Activated CD4-positive, CD25-positive, alpha-beta regulatory T cell treated with anti-CD3 and anti-CD28 coated beads, Interleukin-2, amount 50 U/mL, for 16 hours (primary cell): ENCODE data around the gene CGB3.
"Not testable (repeated sequence)": the region's sequence is repeated elsewhere in the genome, so short reads cannot be mapped to it uniquely, and the experiment has no call there.

Experiments used
- DNase-seq: peaks from one replicate; pipeline ENCODE4 v3.0.0-alpha.2; 2020; ENCODE audit warnings: low read depth, low spot score

The CGB3 gene

DNA sequence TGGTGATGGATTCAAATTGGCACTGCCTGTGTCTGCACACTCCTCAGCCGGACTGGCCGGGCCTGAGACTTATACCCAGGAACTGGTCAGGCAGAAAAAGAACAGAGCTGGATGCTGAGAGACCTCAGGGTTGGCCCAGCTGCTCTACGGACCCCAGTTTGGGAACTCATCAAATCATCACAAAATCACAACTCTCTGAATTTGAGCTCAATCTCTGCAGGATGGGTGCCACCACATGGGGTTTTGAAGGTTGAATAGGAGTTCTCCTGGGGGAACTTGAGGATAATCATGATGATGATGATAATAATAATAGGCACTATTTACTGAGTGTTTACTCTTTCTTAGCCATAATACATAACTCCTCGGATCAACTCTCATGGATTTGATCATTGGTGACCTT is 18.5 kb upstream of the CGB3 start:
- not testable (repeated sequence) for DNase-seq

DNA sequence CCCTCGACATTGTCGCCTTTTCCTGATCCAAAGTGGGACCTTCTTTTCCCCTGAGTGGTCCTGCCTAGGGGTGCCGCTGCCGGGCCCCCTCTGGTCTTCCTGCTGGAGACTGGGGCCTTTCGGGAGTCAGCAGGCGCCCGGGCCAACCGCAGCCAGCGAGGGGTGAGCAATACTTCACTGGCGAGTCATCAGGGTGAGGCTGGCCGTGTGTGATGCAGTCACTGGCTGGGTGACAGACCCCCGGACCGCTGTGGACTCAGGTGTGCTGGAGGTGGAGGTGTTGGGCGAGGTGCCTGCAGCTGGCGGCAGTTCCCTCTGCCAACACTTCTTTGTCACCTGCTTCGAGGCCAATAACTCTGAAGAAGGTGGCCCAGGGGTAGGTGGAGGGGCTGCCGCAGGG is 18.0 kb upstream of the CGB3 start:
- DNase-seq: no peak

DNA sequence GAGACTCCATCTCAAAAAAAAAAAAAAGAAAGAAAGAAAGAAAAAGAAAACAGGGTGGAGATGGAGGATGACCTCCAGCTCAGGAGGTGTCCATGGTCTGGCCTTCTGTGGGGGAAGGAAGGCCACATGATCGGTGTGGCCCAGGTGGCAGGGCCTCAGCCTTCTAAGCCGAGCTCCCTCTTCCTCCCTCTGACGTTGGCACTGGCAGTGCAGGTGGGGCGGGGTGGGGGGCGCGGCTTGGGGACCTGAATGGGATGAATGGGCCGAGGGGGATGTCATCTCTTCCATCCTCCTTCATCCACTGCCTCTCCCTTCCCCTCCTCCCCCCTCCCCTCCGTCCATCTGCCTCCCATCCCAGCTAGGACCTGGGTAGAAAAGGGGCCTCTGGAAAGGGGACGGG is 15.6 kb upstream of the CGB3 start:
- DNase-seq: not testable (repeated sequence)

DNA sequence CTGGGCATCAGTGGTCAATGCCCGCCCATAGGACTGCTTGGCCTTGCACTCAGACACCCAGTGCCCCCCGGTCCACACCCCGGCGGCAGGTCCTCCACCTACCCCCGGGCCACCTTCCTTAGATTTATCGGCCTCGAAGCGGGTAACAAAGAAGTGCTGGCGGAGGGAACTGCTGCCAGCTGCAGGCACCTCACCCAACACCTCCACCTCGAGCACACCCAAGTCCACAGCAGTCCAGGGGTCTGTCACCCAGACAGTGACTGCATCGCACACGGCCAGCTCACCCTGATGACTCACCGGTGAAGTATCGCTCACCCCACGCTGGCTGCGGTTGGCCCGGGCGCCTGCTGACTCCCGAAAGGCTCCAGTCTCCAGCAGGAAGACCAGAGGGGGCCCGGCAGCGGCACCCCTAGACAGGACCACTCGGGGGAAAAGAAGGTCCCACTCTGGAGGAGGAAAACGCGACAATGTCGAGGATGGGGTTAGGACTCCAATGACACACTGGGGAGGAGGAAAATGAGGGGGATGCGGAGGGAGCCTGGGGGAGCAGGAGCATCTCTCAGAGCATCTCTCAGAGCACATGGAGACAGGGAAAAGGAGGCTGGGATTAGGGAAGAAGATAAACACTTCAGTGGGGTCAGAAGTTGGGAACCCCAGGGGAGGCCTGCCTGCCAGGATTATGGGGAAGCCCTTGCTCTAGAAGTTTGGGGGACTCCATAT is 14.6 kb upstream of the CGB3 start:
- not testable (repeated sequence) for DNase-seq

DNA sequence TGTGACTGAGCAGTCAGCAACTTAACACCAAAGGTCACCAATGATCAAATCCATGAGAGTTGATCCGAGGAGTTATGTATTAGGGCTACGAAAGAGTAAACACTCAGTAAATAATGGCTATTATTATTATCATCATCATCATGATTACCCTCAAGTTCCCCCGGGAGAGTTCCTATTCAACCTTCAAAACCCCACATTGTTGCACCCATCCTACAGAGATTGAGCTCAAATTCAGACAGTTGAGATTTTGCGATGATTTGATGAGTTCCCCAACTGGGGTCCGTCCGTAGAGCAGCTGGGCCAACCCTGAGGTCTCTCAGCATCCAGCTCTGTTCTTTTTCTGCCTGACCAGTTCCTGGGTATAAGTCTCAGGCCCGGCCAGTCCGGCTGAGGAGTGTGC is 14.0 kb upstream of the CGB3 start:
- DNase-seq: not testable (repeated sequence)

DNA sequence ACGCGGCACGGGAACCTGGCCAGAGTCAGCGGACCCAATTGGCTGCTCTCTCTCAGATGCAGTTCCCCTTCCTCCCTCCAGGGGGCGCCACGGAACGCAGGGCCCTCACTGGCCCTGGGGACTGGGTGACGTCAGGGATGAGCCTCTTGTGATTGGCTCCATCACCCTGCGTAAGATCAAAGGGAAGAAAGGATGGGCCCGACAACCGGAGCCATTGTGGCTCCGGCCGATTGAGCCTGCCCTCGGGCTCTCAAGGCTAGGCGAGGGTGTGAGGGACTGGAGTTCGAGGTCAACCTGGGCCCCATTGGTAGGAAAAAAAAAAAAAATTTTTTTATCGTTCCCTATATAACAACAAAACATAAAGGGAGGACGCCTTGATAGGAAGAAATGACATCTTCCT is 12.7 kb upstream of the CGB3 start, which contains the start of gene CGB1:
Gene CGB1 (minus strand): TSS at position 81 of the 400 bp plus-strand sequence. CDS start 184 bp downstream, outside the sequence.
- DNase-seq: not testable (repeated sequence)

DNA sequence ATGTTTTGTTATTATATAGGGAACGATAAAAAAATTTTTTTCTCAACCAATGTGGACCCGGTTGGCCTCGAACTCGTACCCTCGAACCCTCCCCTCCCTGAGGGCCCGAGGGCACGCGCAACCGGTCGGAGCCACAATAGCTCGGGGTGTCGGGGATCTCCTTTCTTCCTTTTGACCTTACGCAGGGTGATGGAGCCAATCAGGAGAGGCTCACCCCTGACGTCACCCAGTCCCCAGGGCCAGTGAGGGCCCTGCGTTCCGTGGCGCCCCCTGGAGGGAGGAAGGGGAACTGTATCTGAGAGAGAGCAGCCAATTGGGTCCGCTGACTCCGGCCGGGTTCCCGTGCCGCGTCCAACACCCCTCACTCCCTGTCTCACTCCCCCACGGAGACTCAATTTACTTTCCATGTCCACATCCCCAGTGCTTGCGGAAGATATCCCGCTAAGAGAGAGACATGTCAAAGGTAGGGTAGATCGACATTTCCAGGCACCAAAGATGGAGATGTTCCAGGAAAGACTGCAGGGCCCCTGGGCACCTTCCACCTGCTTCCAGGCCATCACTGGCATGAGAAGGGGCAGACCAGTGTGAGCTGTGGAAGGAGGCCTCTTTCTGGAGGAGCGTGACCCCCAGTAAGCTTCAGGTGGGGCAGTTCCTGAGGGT is 7.6 kb upstream of the CGB3 start, which contains the start of gene CGB2:
Gene CGB2 (plus strand): TSS at position 249 of the 660 bp plus-strand sequence. CDS start 206 bp downstream, at position 455.
- peak; percentile 8 for DNase-seq

DNA sequence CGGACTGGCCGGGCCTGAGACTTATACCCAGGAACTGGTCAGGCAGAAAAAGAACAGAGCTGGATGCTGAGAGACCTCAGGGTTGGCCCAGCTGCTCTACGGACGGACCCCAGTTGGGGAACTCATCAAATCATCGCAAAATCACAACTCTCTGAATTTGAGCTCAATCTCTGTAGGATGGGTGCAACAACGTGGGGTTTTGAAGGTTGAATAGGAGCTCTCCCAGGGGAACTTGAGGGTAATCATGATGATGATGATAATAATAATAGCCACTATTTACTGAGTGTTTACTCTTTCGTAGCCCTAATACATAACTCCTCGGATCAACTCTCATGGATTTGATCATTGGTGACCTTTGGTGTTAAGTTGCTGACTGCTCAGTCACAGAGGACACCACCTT is 6.2 kb upstream of the CGB3 start:
- not testable (repeated sequence) for DNase-seq

DNA sequence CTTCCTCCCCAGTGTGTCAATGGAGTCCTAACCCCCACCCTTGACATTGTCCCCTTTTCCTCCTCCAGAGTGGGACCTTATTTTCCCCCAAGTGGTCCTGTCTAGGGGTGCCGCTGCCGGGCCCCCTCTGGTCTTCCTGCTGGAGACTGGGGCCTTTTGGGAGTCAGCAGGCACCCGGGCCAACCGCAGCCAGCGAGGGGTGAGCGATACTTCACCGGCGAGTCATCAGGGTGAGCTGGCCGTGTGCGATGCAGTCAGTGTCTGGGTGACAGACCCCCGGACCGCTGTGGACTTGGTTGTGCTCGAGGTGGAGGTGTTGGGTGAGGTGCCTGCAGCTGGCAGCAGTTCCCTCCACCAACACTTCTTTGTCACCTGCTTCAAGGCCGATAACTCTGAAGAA is 5.6 kb upstream of the CGB3 start:
- not testable (repeated sequence) for DNase-seq

DNA sequence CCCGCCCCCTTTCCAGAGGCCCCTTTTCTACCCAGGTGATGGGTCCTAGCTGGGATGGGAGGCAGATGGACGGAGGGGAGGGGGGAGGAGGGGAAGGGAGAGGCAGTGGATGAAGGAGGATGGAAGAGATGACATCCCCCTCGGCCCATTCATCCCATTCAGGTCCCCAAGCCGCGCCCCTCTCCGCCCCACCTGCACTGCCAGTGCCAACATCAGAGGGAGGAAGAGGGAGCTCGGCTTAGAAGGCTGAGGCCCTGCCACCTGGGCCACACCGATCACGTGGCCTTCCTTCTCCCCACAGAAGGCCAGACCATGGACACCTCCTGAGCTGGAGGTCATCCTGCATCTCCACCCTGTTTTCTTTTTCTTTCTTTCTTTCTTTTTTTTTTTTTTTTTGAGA is 4.6 kb upstream of the CGB3 start:
- DNase-seq: not testable (repeated sequence)

DNA sequence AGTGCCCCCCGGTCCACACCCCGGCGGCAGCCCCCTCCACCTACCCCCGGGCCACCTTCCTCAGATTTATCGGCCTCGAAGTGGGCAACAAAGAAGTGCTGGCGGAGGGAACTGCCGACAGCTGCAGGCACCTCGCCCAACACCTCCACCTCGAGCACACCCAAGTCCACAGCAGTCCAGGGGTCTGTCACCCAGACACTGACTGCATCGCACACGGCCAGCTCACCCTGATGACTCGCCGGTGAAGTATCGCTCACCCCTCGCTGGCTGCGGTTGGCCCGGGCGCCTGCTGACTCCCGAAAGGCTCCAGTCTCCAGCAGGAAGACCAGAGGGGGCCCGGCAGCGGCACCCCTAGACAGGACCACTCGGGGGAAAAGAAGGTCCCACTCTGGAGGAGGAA is 1.5 kb upstream of the CGB3 start:
- DNase-seq: not testable (repeated sequence)

DNA sequence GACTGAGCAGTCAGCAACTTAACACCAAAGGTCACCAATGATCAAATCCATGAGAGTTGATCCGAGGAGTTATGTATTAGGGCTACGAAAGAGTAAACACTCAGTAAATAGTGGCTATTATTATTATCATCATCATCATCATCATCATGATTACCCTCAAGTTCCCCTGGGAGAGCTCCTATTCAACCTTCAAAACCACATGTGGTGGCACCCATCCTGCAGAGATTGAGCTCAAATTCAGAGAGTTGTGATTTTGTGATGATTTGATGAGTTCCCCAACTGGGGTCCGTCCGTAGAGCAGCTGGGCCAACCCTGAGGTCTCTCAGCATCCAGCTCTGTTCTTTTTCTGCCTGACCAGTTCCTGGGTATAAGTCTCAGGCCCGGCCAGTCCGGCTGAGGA is 955 bp upstream of the CGB3 start:
- DNase-seq: not testable (repeated sequence)

DNA sequence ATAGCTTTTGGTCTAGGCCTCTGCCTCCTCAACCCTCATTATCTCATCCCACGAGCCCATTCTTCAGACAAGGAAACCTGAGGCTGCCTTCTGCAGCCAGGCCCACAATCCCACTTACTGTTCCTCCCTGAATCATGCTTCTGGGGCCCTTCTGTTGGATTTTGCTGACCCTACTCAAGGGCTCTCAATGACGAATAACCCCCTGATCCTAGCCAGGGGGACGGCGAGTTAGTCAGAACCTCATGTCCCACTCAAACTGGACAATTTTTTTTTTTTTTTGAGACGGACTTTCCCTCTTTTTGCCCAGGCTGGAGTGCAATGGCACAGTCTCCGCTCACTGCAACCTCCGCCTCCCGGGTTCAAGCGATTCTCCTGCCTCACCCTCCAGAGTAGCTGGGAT is 2.0 kb downstream of the CGB3 start:
- DNase-seq: no peak

DNA sequence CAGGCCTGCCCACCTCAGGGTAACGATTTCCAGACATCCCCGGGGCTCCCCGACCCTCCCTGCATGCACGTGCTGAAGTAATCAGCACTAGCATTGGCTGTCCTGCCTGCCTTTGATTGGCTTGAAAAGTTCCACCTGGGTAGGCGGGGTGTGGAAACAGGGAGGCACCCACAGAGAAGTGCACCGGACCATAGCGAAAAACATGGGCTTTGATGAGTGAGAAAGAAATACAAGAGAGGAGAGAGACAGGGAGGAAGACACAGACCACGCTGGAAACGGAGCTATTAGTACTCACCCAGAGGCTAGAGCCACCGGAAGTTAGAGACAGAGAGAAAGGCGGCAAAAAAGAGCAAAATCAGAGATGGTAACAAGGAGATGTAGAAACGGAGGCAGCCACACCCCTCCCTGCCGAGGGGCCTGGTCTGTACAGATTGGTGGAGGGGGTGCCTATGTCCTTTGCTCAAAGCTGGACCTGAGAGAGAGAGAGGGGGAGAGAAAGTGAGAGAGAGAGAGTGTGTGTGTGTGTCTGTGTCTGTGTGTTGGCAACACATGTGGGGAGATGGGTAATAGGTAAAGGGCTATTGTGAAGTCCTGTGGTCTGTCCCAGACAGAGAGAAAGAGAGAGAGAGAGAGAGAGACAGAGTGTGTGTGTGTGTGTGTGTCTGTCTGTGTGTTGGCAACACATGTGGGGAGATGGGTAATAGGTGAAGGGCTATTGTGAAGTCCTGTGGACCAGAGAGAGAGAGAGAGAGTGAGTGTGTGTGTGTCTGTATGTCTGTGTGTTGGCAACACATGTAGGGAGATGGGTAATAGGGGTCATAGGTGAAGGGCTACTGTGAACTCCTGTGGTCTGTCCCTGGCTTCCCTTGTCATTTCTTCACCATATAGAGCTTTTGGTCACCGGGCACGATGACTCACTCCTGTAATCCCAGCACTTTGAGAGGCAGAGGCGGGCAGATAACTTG is 2.9 kb downstream of the CGB3 start:
- no peak for DNase-seq

DNA sequence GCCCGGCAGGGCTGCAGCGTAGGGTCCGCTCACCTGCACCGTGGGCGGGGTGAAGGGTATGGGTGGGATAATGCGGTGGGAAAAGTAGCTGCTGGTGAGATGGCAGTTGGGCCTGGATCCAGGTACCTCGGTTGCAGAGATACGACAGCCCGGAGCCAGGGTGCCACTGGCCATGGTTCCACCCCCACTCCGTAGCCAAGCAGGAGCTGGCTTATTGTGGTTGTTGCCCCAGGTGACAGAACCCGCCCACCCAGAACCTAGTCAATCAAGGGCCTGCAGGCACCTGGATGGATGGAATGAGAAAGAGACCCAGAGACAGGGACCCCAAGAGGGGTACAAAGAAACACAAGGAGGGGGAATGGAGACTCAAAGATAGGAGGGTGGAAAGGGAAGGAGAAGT is 3.8 kb downstream of the CGB3 start:
- DNase-seq: no peak

DNA sequence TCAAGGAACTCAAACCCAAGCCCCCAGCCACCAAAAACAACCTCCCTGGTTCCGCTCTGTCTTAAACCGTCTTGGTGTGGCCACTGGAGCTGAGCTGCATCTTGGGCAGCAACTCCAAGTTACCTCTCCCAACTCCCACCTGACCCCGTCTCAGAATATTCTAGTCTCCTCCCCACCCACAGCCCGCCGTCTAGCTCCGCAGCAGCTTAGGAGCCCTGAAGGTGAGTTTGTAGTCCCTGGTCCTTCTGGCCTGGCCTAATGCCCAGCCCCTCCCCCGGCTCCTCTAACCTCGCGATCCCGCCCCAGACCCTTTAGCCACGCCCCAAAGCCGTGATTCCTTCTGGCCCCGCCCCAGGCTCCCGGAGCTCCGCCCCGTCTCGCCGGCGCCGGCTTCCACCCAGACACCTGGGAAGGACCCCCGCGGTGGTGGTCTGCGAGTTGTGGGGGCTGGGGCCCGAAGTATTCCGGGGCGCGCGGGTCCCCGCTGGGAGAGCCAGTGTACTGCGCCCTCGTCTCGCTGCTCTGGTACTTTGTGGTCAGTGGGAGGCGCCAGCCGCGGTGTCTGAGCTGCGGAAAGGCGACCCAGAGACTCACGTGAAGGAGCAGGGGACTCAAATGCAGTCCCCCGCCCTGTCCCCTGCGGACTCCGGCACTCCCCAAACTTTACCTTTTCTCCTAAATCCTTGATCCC is 4.7 kb downstream of the CGB3 start:
- peak; percentile 24 for DNase-seq

DNA sequence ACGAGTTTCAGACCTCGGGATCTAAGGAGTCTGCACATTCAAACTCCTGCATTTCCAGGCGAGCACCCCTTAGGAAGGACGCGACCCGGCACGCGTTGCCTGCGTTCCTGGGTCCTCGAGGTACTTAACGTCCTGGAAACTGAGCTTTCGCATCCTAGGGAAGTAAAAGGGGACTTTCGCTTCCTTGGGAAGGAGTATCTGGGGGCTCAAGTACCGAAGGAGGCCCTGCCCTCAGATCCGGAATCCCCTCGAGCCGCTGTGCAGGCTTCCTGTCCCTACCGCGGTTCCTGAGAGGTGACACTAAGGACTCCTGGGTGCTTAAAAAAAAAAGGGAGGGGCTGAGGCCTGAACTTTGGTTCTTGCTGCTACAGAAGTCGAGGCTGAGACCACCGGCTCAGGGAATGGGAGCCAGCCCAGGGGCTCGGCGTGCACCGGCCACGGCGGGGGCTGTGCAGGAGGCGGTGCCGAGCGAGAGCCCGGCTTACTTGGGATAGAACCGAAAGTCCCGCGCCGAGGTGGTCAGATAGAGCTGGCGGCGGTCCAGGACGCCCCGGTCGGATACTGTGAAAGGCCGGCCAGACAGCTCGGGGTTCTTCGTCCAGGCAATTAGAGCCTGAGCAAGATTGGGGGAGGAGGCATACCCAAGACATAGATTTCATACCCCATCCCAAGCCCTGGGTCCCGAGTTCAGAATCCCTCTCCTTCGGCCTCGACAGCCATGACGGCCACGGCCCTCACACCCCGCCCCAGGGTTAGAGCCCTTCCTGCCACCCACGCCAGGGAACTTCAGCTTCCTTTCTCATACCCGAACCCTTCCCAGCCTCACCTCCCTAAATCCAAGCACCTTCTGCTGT is 5.5 kb downstream of the CGB3 start:
- not testable (repeated sequence) for DNase-seq

DNA sequence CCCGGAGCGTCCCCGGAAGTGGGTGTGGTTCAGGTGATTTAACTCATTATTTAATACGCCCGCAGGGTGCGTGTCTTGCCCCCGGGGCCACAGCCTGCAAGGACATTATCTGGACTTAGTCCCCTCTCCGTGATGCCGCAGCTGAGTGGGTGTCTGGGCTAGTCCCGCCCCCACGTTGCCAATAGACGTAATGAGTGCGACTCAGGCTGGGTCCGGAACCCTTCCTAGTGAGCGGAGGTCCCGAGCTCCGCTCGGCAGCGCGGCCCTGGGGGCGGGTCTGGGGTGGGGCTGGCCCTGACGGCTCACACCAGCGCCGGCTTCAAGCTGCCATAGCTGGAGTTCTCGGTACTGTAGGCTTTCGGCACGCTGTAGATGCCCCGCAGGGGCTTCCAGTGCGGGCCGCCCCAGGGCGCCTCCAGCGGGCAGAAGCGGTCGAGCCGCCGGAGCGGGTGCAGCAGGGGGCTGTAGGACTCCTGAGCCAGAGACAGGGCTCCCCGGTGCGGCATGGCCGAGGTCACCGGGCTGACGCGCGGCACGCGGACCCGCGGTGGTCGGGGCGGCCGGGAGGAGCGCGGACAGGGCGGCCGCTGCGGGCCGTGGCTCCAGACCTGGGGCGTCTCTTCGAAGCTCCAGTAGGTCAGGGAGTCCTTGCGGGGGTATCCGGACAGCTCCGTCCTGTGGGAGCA is 6.3 kb downstream of the CGB3 start:
- peak; percentile 34 for DNase-seq

DNA sequence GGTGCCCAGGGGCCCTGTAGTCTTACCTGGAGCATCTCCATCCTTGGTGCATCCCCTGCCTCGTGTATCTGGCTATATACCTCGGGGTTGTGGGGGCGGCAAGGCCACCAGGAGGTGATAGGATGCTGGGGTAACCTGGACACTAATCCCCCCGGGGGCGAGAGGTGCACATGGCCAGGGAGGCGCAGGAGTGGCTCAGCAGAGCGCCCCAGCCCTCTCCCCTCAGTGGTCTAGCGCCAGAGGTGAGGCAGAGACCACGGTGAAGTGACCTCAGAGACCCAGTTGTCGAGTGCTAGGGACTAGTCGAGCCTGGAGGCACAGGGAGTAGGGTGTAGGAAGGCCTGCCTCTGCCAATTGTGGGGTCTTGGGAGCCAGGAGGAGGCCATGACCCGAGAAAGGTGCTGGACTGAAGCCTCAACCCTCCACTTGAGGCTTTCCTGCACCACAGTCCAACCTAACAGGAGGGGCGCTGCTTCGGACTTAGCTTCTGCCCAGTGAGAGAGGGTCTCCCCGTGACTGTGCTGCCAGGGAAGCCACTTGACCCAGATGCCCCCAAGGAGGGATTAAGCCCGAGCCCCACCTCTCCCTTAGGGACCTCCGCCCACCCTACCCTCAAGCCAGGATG is 7.0 kb downstream of the CGB3 start, which contains the start of gene LHB:
Gene LHB (minus strand): TSS at position 51 of the 625 bp plus-strand sequence. CDS start 10 bp downstream, at position 41.
- DNase-seq: no peak
